ENCODE results near the gene CIRBP.
"Not testable (repeated sequence)": the region's sequence is repeated elsewhere in the genome, so short reads cannot be mapped to it uniquely, and the experiment has no call there.

CIRBP gene

DNA sequence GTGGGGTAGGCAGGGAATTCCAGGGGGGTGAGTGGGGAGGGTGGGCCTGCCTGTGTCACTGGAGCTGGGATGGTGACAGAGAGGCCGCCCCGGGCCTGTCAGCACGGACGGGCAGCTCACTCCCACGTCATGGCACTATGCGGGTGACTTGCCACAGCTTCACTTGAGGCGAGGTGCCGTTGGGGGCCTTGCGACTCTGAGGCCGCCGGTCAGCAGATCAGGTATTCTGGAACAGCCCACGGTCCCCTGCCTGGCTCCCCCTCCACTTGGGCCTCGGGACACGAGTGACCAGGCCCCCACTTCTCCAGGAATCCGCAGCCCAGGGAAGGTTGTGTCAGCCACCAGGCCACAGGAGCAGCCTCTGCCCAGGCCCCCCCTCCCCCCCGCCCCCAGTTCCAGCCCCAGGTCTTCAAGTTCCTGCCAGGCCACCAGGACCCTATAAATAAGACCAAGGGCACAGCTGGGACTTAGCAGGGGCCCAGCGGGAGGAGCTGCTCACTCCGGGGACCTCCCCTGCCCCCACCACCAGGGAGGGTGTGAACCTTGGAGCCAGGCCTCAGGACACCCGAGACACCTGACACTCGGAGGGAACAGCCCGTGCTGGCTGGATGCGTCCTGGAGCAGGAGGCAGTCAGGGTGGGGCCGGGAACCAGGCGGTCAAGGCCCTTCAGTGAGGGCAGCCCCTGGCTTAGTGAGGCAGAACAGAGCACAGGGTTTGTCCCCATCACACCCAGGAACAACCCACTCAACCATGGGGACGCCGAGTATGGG lies 23.5 kb upstream of the CIRBP start:
- DNase-seq: no peak

- DNase-seq: not testable (repeated sequence)
These were observed 22.7 kb upstream of the CIRBP start for GRCh38 chr19:1246265-1247087.

GRCh38 chr19:1247748-1248138 lies 21.4 kb upstream of the CIRBP start:
- no peak for DNase-seq

GRCh38 chr19:1248139-1248785 lies 20.9 kb upstream of the CIRBP start, which contains the start of gene MIDN:
MIDN (plus strand) TSS chr19:1248583; CDS start chr19:1250297, 1,714 bp downstream.
- DNase-seq: no peak

DNA sequence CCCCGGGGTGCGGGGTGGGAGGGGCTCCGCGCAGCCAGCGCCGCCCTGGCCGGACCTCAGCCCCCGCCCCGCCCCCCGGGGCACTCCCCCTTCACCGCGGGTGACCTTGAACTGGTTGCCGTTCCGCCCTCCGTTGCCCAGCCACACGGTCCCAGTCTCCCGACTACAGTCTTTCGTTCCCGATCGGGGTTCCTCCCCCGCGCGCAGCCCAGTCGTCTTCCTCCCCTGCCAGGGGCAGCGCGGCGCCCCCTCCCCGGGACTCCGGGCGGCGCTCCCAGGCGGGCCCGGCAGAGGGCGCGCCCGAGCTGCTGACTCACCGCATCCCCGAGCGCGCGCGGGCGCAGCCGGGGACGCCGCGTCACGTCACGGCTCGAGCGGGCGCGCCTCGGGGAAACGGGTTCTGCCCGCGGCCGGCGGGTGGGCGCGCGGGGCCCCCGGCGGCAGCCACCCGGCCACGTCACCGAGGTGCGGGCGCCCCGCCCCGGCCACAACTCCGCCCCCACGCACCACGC lies 20.3 kb upstream of the CIRBP start:
- no peak for DNase-seq

DNA sequence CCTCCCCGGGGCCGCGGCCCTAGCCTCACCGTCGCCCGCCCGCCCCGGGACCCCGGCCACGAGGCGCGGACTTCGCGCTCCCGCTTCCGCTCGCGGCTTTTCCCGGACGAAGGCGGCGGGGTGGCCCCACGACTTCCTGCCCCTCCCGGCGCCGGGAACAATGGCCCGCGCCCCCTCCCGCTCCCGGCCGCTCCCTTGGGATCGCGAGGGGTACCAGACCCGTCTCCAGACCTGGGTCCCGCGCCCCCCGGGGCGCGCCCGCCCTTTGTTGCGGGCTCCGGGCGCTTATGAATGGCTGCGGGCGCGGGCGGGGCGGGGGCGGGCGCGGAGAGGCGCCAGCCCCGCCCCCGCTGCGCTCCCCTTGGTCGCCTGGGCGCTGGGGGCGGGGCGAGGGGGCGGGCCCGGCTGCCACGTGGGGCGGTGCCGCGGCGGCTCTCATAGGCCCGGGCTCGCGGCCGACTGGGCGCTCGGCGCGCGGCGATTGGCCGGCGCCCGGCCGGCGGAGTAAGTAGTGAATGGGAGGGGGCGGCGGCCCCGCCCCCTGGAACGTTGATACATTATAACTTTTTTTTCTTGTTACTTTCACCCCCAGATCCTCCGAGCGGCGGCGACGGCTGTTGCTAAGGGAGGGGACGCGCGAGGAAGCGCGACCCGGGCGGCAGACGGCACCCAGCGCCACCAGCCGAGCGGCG lies 19.7 kb upstream of the CIRBP start:
- peak; percentile 72 for DNase-seq

GRCh38 chr19:1249990-1250436 lies 19.1 kb upstream of the CIRBP start:
- no peak for DNase-seq

- no peak for DNase-seq
These were observed 18.5 kb upstream of the CIRBP start for GRCh38 chr19:1250437-1251260.

GRCh38 chr19:1251330-1252220 lies 17.6 kb upstream of the CIRBP start:
- no peak for DNase-seq

GRCh38 chr19:1252221-1252820 lies 16.8 kb upstream of the CIRBP start:
- no peak for DNase-seq

DNA sequence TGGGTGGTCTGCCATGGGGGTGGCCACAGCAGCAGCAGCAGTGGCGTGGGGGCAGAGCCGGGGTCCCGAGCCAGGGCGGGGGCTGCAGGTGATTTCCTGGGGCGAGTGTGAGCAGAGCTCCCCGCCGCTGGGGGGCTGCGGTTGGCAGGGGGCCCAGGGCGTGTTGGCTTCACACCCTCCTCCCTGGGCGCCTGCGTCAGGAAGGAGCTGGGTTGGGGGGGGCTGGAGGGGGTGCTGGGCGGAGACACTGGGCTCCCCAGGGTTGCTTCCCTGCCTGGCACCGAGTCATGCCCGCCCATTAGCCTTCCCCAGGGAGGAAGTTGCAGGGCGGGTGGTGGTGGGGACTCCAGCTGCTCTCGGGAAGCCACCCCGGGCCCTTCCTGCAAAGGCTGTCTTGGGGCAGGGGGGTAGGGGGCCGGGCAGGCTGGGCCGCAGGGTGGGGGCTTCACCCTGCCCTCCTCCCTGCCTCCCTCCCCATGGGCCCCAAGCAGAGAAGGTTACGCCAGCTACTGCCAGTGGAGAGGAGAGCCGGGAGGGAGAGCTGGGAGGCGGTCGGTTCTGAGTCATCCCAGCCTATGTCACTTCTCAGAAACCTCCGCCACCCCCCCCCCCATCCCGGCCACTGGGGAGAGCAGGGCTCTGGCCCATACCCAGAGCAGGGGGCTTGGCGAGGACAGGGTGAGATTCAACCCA lies 16.2 kb upstream of the CIRBP start:
- DNase-seq: peak; percentile 37

DNA sequence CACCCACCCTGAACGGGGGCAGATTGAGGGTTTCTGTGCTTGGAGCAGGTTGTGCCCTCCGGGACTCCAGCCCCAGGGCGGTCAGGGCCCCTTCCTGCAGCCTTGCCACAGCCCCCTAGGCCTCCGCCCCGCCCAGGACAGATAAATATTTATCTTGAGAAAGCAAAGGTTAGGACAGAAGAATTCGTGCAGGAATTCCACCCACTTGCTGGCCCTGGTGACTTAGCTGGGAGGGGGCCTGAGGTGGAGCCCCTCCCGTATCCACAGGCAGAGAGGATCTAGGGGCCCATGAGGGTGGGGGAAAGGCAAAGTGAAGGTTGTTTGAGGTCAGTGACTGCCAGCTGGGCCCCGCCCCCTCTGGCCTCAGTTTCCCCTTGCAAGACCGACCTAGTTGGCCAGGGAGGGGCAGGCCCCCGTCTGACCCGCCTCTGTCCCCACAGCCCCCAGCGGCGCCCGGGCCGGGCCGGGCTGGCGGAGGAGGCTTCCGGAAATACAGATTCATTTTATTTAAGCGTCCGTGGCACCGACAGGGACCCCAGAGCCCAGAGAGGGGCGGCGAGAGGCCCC lies 15.5 kb upstream of the CIRBP start:
- no peak for DNase-seq

DNA sequence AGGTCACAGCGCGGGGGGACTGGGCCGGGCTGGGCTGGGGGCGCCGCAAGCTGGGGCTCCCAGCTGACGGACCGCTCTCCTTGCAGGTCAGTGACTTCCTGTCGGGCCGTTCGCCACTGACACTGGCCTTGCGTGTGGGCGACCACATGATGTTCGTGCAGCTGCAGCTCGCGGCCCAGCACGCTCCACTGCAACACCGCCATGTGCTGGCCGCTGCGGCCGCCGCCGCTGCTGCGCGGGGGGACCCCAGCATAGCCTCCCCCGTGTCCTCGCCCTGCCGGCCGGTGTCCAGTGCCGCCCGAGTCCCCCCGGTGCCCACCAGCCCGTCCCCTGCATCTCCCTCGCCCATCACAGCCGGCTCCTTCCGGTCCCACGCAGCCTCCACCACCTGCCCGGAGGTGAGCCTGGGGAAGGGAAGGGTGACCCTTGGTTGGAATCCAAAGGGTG lies 15.0 kb upstream of the CIRBP start:
- DNase-seq: no peak

- DNase-seq: no peak
These were observed 14.5 kb upstream of the CIRBP start for GRCh38 chr19:1254530-1255185.

DNA sequence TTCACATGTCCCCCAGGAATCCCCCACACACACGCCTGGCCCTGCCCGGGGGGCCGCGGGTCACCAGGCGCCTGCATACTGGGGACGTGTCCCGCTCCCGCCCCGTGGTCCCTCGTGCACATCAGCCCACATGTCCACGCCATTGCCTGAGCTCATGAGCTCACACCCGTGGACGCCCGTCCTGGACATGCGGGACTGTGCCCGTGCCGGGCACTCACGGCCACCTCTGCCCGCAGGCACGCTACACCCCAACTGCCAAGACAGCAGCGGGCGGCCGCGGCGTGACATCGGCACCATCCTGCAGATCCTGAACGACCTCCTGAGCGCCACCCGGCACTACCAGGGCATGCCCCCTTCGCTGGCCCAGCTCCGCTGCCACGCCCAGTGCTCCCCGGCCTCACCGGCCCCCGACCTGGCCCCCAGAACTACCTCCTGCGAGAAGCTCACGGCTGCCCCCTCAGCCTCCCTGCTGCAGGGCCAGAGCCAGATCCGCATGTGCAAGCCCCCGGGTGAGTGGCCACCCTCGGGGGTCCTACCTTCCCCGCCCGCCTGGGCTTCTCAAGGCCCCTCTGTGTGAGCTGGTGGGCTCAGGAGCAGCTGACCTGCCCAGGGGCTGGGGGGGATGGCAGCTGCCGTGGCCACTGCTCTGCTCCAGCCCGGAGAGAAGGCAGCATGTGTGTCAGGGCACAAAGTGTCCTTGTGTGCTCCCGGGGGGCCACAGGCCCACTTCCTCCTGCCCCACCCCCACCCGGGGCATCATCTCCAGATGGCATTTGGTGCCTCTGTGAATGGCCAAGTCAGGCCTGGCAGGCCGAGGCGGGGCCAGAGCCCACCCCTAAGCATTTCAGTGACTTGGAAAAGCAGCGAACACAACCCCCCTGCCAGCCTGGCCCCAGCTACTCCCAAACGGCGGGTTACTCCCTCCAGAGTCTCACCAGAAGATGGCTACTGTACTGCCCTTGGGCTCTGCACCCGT lies 13.7 kb upstream of the CIRBP start:
- no peak for DNase-seq

DNA sequence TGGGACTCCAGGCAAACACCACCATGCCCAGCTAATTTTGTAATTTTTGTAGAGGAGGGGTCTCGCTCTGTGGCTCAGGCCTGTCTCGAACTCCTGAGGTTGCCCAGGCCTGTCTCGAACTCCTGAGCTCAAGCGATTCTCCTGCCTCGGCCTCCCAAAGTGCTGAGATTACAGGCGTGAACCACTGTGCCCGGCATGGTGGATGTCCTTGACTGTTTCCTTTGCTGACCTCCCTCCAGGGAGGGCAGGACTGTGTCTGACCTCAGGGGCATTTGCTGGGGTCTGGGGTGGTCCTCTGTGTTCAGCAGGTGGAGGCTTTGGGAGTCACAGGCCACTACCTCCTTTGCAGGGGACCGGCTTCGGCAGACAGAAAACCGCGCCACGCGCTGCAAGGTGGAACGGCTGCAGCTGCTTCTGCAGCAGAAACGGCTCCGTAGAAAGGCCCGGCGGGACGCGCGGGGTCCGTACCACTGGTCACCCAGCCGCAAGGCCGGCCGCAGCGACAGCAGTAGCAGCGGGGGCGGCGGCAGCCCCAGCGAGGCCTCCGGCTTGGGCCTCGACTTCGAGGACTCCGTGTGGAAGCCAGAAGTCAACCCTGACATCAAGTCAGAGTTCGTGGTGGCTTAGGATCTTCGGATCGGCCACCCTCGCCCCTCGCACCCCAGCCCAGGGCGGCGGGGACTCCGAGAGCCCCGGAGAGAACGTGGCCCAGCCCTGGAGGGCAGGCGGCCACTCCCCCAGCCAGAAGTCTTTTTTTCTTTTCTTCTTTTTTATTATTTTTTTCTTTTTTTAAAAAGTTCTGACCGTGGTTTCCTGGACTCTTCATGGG lies 12.3 kb upstream of the CIRBP start:
- no peak for DNase-seq

All from NCI-H2081 treated with DMSO at 0.1 percent for 48 hours (cell line).